PC-9 (cell line): ENCODE data around the gene ARV1. TPM values are rescaled to one million over a fixed set of nuclear protein-coding genes. Genes with fewer than 3 reads are reported as not detected.

Experiments used
- BruUV-seq: library from RNA; stranded (reverse); fragments of 400-500 nt; replicated peaks from 2 replicates; lab custom pipeline; 2021; lab: Mats Ljungman, UMichigan
- CTCF ChIA-PET: fragments of 300-600 bp; sonication (Branson Sonifier 250); formaldehyde crosslinking; loops from one replicate; lab custom pipeline; 2022; ENCODE audit warnings: antibody characterized with exemption; lab: Charles Lee
- POLR2A ChIA-PET: fragments of 300-600 bp; sonication (Branson Sonifier 250); formaldehyde crosslinking; loops from one replicate; lab custom pipeline; 2022; ENCODE audit warnings: antibody characterized with exemption; ENCODE audit not compliant: unreplicated experiment; lab: Charles Lee
- DNase-seq, 2 experiments: peaks; one replicate each; pipeline versions ENCODE4 v3.0.0 to v3.0.0-alpha.2; 2015 to 2022; ENCODE audit warnings: mixed read lengths in 1 of 2
- H2AFZ ChIP-seq: fragments of 200-600 bp; sonication (generic); 2 replicates; pipeline ENCODE4 v1.8.1; 2017; ENCODE audit warnings: antibody characterized with exemption
- H3F3A ChIP-seq: fragments of 200-600 bp; sonication (generic); 2 replicates; pipeline ENCODE4 v1.8.1; 2017; ENCODE audit warnings: antibody characterized with exemption, mild to moderate bottlenecking, low read depth; ENCODE audit not compliant: insufficient read depth
- H3K27ac ChIP-seq: fragments of 200-600 bp; sonication (generic); 2 replicates; pipeline ENCODE4 v1.6.1; 2016; ENCODE audit warnings: mixed run types
- H3K27me3 ChIP-seq: fragments of 200-600 bp; sonication (generic); 2 replicates; pipeline ENCODE4 v1.6.1; 2016; ENCODE audit warnings: low read depth, mixed run types; ENCODE audit not compliant: insufficient read depth
- H3K36me3 ChIP-seq: fragments of 200-600 bp; sonication (generic); 2 replicates; pipeline ENCODE4 v1.6.1; 2016; ENCODE audit warnings: low read depth, mixed run types
- H3K4me1 ChIP-seq: fragments of 200-600 bp; sonication (generic); replicated peaks from 2 replicates; pipeline ENCODE4 v1.6.1; 2016; ENCODE audit warnings: mixed run types; ENCODE audit not compliant: insufficient read depth
- H3K4me2 ChIP-seq: fragments of 200-600 bp; sonication (generic); 2 replicates; pipeline ENCODE4 v1.6.1; 2017; ENCODE audit warnings: mixed run types
- H3K4me3 ChIP-seq: fragments of 200-600 bp; sonication (generic); 2 replicates; pipeline ENCODE4 v1.6.1; 2016; ENCODE audit warnings: mixed run types
- H3K79me2 ChIP-seq: fragments of 200-600 bp; sonication (generic); 2 replicates; pipeline ENCODE4 v1.6.1; 2017; ENCODE audit warnings: low read depth, mixed run types
- H3K9me2 ChIP-seq: fragments of 200-600 bp; sonication (generic); 2 replicates; pipeline ENCODE4 v1.8.1; 2017; ENCODE audit warnings: mild to moderate bottlenecking; ENCODE audit not compliant: insufficient read depth
- H3K9me3 ChIP-seq: fragments of 200-600 bp; sonication (generic); 2 replicates; pipeline ENCODE4 v1.8.1; 2016; ENCODE audit warnings: low read depth; ENCODE audit not compliant: insufficient read depth
- H4K20me1 ChIP-seq: fragments of 200-600 bp; sonication (generic); 2 replicates; pipeline ENCODE4 v1.8.1; 2017; ENCODE audit not compliant: insufficient read depth
- CTCF ChIP-seq: fragments of 200-600 bp; sonication (generic); conservative IDR thresholded peaks from 2 replicates; pipeline ENCODE4 v1.6.1; 2017; ENCODE audit warnings: mixed run types, antibody characterized with exemption, mild to moderate bottlenecking, moderate library complexity
- EZH2 ChIP-seq: fragments of 200-600 bp; sonication (generic); IDR thresholded peaks from 2 replicates; pipeline ENCODE4 v1.8.0; 2017; ENCODE audit warnings: antibody characterized with exemption, low read depth
- intact Hi-C: fragments of 100-400 bp; cut with micrococcal nuclease; formaldehyde crosslinking; loops from one replicate; pipeline ENCODE4 v1.10.0; 2022; ENCODE audit not compliant: unreplicated experiment
- total RNA-seq: library from RNA; stranded (reverse); gene quantifications from 2 replicates; pipeline ENCODE4 v1.2.3, GENCODE V29; 2021

ARV1 gene
- total RNA-seq, 1 experiment from 2014 or later, result 12.0 TPM

DNA sequence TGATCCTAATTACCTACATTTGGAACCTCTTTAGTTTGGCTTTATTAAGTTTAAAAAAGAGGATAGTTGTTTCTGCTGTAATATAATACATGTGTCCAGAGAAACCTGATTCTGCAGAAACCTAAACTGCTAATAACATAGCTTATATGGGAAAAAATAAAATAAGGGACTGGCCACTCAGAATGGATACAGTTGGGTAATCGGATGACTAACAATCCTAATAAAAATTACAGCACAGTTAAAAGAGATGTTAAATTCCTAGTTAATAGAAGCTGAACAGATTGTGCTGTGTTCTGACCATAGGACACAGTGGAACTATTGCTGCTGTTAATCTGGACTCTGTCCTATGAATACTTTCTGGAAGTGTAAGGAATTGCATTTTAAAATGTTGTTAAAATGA is 16.0 kb downstream of the ARV1 start:
- no peak overlapping the region for H3K4me2 ChIP-seq
- no peaks in the 10 kb centered on the region; the same call in 1 of the 2 replicates for H4K20me1 ChIP-seq
- no peak overlapping the region for H2AFZ ChIP-seq
- no peaks in the 10 kb centered on the region for H3K9me3 ChIP-seq
- no peaks in the 10 kb centered on the region for H3K27me3 ChIP-seq
- H3K4me1 ChIP-seq, result no peaks in the 10 kb centered on the region
- intact Hi-C loops, result no loop called here
- no peak for DNase-seq
- H3K36me3 ChIP-seq, result no peaks in the 10 kb centered on the region; the same call in 1 of the 2 replicates
- no peaks in the 10 kb centered on the region for H3K79me2 ChIP-seq
- POLR2A ChIA-PET, result no interaction called here
- H3F3A ChIP-seq, result no peaks in the 10 kb centered on the region
- H3K27ac ChIP-seq, result no peak overlapping the region
- no peak for TF ChIP-seq CTCF
- TF ChIP-seq EZH2, result no peak
- H3K9me2 ChIP-seq, result no peaks in the 10 kb centered on the region
- no peak overlapping the region for H3K4me3 ChIP-seq
- CTCF ChIA-PET, result interaction anchor here (0.7 kb wide), 1 partner anchor 93 kb away, joined by 10 read pairs; no protein-coding TSS in a partner anchor
- BruUV-seq, result no TSS peak

- intact Hi-C loops, result no loop called here
- H3K4me3 ChIP-seq, result no peak overlapping the region
- no peak for DNase-seq
- ChIA-PET POLR2A (no interaction called here), CTCF (no interaction called here)
- BruUV-seq, result no TSS peak
- no peaks in the 10 kb centered on the region for H4K20me1 ChIP-seq
- no peaks in the 10 kb centered on the region for H3K79me2 ChIP-seq
- H3K36me3 ChIP-seq, result peaks cover 6% of the 10 kb centered on the region
- no peaks in the 10 kb centered on the region for H3K9me3 ChIP-seq
- H3F3A ChIP-seq, result no peaks in the 10 kb centered on the region
- H2AFZ ChIP-seq, result no peak overlapping the region
- no peak overlapping the region for H3K27ac ChIP-seq
- TF ChIP-seq EZH2 (no peak), CTCF (no peak)
- H3K4me1 ChIP-seq, result no peaks in the 10 kb centered on the region
- no peaks in the 10 kb centered on the region for H3K27me3 ChIP-seq
- no peaks in the 10 kb centered on the region for H3K9me2 ChIP-seq
- H3K4me2 ChIP-seq, result no peak overlapping the region
Observed at GRCh38 chr1:231000201-231000600, 21.3 kb downstream of the ARV1 start.

- no peak for DNase-seq
- H3K27me3 ChIP-seq, result no peaks in the 10 kb centered on the region
- TF ChIP-seq CTCF, result no peak
- TF ChIP-seq EZH2, result no peak
- H3K36me3 ChIP-seq, result peaks cover 6% of the 10 kb centered on the region
- H3F3A ChIP-seq, result no peaks in the 10 kb centered on the region
- CTCF ChIA-PET, result no interaction called here
- no peaks in the 10 kb centered on the region for H4K20me1 ChIP-seq
- no peaks in the 10 kb centered on the region for H3K4me1 ChIP-seq
- BruUV-seq, result no TSS peak
- no peak overlapping the region for H3K27ac ChIP-seq
- no peak overlapping the region for H3K4me3 ChIP-seq
- intact Hi-C loops, result no loop called here
- H3K9me3 ChIP-seq, result no peaks in the 10 kb centered on the region
- H3K9me2 ChIP-seq, result no peaks in the 10 kb centered on the region
- no peaks in the 10 kb centered on the region for H3K79me2 ChIP-seq
- H3K4me2 ChIP-seq, result no peak overlapping the region
- POLR2A ChIA-PET, result no interaction called here
- H2AFZ ChIP-seq, result no peak overlapping the region
Observed at GRCh38 chr1:231000639-231001038, 21.7 kb downstream of the ARV1 start.
